Endometrial microvascular endothelial cells (primary cell): ENCODE measurements around the gene MRGPRF. TPM values are rescaled to one million over a fixed set of nuclear protein-coding genes. Genes with fewer than 3 reads are reported as not detected.

Source experiments
- in situ Hi-C: cut with HindIII; loops from 2 replicates; pipeline ENCODE4 v1.10.0; 2017; ENCODE audit warnings: low sequenced_read_pairs, low pct_unique_long_range_greater_than_20kb; ENCODE audit errors: inconsistent ontology term
- total RNA-seq: library from RNA; depleted of rRNA; stranded (reverse); fragments of >200 nt; gene quantifications from one replicate; pipeline ENCODE4 v1.2.3, GENCODE V29; 2015; ENCODE audit errors: inconsistent ontology term

MRGPRF gene
- total RNA-seq, 1 donor from 2014 or later, result not detected

DNA sequence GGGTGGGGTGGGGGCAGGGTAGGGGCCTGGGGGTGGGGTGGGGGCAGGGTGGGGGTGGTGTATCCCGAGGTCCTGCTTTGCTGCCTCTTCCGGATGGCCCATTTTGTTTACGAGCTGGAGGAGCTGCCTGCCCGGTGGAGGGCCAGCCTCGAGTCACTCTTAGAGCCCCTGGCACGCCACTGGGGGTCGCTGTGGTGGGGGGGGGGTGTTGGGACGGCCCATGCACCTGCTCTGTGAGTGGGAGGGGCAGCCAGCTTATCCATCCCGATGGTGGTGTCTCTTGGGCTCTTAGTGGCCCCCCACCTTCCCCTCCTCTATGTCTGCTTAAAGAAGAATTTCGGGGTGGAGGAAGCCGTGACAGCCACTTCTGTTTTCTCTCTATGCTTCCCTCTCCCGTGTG is 56.9 kb downstream of the MRGPRF start:
- in situ Hi-C loops, result no loop called here

DNA sequence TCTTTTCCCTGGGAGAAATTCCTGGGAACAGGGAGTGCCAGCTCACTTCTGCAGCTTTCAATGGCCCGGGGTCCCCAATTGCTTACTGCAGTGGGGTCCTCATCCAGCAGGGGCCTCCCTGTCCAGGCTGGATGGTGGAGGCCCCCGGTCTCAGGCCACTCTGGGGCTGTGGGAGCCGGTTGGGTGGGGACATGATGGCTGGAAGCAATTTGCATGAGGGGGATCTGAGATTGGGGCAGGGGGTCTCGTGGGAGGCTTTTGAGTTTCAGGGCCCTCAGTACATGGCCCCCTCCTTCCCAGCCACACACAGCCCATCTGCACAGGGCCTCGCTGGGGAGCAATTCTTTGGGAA is 57.5 kb downstream of the MRGPRF start:
- in situ Hi-C loops, result no loop called here

DNA sequence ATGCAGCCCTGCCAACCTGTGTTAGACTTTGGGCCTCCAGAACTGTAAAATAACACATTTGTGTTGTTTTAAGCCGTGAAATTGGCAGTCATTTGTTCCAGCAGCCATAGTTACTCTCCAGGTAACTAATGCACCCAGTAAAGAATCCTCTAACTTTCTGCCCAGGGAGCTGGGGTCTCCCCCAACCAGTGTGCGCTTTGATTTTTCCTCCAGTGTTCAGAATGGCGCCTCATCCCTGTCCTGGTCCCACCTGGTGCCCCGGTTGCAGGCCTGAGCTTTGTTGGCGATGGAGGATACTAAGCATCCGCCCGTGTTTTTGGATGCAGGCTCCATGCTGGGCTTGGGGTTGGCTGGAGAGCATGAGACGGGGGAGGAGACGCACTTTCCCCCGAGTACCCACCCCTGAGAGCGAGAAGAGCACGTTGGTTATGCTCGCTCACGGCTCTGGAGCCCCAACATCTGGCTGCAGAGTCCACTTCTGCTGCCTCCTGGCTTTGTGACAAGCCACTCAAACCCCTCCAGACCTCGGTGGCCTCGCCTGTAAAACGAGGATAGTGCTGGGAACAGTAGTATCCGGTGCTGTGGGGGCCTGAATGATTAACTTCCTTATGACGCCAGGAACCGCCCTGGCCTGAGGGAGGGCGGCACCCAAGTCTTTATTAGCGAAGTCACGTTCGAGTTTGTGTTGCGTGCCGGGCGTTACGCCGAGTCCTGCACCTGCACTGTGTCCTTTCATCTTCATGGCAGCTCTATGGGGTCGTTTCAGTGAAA is 58.0 kb downstream of the MRGPRF start:
- in situ Hi-C loops, result no loop called here

Other genes starting within 250 kb of the MRGPRF start
- 78.5 TPM for gene CPT1A, start 171.3 kb downstream of the MRGPRF start, total RNA-seq
- gene MRPL21, start 109.4 kb downstream of the MRGPRF start, total RNA-seq, result 50.6 TPM
- gene IGHMBP2, start 109.4 kb downstream of the MRGPRF start, total RNA-seq, result 40.2 TPM
- gene MRGPRD, start 32.3 kb downstream of the MRGPRF start, total RNA-seq, result not detected
- 7.2 TPM for gene TPCN2, start 35.7 kb upstream of the MRGPRF start, total RNA-seq
- gene SMIM38, start 142.7 kb upstream of the MRGPRF start, total RNA-seq, result not detected